Measurements from ENCODE around the gene TWIST2.

The TWIST2 gene

DNA sequence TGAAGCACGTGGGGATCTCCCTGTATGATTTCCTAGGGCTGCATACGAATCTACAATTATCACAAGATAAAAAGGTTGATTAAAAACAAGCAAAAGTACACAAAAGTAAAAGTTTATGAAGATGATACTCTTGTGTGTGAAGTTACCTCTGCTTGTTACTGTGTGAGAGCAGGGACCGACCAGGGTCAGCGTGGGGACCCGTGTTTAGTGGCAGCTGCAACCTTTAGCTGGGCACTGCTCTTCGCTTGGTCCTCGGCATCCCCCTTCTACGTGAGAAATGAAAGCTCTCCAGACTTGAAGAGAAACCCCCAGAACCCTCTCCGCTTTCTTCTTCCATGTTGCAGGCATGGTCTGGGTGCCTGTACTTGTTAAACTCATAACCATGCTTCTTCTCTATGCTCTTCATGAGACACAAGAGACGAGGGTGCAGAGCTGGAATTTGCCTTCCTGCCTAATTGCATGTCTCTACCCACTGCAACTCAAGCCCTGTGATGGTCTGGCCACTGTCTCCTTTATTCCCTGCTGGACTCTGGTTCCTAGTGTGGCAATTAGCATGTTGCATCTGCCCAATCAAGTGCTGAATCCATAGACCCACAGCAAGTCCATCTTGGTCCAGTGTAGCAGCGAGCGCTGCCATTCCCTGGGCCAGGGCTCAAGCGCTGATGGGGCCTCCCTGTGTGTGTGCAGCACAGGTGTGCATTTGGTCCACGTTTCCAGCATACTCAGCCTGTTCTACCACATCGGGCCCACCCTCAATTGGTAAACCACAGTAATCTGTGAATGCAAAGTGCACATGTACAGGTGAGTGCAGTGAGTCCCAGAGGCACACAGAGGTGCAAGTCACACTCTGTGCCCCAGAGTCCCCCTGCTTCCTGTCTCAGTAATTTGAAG lies 88.5 kb downstream of the TWIST2 start:
- in situ Hi-C loops (cut with MboI; ENCODE audit: low sequenced_read_pairs), result no loop called here

DNA sequence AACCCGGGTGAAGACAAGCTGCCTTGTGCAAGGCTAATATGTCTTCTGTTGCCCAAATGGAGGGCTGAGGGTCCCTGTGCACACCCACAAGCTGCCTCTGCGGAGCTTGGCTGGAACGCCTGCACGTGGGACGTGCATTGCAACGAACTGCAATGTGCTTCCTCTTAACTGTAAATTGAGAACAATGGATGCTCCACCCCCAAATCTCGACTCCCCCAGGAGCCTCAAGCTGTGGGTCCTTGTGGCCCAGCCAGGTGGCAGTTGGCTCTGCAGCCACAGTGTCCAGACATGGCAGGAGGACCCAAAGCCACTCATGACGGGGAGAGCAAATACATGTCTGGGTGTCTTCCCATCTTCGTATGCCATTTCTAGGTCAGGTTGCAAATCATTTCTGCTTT lies 90.1 kb downstream of the TWIST2 start:
- in situ Hi-C loops (cut with MboI; ENCODE audit: low sequenced_read_pairs), result no loop called here

DNA sequence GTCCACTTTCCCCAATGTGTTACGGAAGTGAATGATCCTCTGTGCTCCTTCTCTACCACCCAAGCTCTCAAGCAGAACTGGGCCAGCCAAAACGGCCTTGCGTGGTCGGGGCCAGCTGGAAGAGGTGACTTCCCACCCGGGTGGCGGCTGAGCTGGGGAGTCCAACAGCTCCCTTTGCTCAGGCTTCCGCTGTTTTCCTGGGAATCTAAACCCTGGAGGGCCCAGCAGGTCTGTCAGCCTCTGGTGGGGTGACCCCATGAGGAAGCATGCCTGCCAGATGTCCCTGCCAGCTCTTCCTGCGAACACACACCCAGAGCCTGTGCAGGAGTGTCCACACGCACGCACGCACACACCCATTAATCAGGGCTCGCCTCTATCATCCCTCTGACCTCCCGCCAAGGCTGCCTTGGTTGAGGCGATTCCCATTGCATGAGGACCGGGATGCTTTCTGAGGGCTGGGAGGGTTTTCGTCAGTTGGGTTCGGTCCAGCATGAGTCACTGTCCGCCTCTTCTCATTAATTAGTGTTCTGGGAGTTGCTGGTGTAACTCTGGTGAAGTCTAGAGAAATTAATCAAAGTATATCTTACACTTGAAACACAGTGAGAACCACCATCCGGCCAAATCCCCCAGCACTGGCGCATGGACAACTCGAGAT lies 90.6 kb downstream of the TWIST2 start:
- in situ Hi-C loops (cut with MboI; ENCODE audit: low sequenced_read_pairs), result no loop called here

DNA sequence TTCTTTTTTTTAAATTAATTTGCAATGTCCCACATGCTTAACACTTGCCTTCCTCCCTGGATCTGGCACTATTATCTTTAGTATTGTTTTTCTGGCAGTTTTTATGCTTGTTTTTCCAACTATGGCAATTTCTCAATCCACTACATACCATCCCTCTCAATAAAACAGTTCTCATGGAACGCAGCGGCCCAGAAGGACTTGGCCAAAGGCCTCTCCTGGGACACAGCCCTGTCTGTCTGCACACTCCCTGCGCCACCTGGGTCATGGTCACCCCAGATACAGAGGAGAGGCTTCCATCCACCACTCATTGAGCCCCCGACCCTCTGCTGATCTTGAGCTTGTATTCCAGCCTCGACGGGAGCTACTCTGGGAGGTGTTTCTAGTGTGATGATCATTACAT lies 91.2 kb downstream of the TWIST2 start:
- in situ Hi-C loops (cut with MboI; ENCODE audit: low sequenced_read_pairs), result no loop called here

DNA sequence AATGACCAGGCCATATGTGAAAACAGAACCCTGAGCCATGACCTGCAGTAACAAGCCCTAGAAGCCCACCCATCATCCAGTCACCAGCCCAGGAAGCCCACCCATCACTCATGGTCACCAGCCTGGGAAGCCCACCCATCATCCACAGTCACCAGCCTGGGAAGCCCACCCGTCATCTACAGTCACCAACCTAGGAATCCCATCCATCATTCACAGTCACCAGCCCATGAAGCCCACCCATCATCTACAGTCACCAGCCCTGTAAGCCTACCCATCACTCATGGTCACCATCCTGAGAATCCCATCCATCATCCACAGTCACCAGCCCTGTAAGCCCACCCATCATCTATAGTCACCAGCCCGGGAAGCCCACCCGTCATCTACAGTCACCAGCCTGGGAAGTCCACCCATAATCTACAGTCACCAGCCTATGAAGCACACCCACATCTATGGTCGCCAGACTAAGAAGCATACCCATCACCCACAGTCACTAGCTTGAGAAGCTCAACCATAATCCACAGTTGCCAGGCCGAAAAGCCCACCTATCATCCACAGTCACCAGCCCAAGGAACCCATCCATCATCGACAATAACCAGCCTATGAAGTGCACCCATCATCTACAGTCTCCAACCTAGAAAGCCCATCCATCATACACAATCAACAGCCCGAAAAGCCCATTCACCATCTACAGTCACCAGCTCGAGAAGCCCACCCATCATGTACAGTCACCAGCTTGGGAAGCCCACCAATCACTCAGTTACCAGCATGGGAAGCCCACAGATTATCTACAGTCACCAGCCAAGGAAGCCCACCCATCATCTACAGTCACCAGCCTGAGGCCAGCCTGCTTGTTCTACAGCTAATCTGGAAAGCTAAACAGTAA lies 91.9 kb downstream of the TWIST2 start:
- in situ Hi-C loops (cut with MboI; ENCODE audit: low sequenced_read_pairs), result no loop called here

DNA sequence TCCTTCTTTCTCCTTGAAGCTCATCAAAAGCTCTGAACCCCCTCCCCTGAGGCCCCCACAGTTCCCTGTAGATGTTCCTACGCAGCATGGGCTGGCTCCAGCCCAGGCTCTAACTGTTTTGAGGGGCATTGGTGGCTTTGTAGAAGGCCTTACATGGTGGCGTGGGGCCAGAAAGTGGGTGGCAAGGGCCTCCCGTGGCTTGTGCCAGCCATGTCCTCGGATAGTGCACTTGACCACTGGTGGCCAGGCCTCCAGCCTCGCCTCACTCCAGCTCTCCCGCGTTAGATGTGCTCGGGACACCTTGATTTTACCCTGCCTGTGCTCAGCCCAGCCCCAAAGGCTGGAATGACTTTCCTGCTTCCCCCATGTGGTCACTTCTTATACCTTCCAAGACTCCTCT lies 92.9 kb downstream of the TWIST2 start:
- in situ Hi-C loops (cut with MboI; ENCODE audit: low sequenced_read_pairs), result no loop called here

DNA sequence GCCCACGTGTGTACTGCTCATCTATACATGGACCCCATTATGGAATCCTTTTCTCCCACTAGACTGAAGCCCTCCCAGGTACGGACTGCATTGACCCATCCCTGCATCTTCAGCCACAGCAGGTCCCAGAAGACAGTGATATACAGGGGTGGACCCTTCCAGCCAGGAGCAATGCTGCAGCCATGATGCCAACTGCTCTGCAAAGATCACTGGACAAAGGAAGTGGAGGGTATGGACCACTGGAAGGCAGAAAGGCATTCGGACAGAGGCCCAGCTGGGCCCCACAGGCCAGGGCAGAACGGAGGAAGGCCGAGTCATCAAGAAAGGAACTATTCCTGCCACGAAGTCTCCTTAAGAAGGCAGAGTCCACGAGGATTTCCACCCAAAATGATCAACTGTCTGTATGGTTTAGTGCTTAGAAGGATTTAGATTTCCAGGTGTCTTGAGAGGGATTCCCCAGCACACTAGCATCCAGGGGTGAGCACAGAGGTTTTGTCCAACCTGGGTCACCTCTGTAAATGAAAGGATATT lies 93.4 kb downstream of the TWIST2 start:
- in situ Hi-C loops (cut with MboI; ENCODE audit: low sequenced_read_pairs), result no loop called here

DNA sequence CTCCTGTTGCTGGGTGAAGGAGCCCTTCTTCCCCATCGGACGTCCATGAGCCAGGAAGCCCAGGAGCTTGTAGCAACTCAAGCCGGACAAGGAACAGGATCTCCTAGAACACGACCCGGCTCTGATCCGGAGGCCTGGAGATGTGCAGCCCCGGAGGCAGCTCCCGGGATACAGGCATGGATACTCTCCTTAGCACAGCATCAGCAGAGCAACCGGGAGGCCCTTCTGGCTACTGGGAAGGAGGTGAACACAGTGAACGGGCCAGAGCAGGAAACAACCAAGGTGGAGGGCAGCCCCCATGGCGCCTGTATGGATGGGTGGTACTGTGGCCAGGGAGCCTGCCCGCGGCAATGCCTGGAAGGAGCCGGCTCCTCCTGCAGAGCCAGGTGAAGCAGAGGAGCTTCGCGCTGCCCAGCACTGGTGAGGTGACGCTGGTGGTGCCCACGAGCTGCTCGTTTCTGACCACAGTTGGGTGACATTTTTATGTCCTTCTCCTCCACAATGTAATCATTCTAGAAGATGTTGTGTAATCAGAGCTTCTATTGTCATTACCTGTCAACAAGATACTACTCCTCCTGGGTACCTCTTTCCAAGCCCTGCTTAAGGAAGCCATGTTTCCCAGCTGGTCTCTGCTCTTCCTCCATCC lies 94.3 kb downstream of the TWIST2 start:
- in situ Hi-C loops (cut with MboI; ENCODE audit: low sequenced_read_pairs), result no loop called here

DNA sequence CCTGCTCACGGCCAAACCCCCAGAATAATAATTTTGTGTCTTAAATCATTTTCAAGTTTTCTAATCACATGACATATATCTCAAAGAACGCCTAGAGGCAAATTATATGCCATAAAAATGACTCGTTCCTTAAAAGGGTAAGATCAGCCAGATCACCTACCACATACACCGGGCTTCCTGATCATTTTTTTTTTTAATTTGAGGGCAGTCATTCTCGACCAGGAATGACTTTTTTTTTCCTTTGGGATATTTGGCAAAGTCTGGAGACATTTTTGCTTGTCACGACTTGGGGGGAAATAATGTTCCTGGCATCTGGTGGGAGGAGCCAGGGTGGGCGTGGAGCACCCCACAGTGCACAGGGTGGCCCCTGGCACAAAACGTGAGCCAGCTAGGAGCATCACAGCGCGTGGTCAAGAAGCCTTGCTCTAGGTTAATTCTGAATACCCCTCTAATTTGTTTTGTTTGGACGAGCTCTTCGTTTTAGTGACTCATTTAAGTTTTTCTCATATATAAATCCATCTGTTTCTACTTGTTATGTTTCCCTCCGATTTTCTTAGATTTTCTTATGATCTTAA lies 94.9 kb downstream of the TWIST2 start:
- in situ Hi-C loops (cut with MboI; ENCODE audit: low sequenced_read_pairs), result no loop called here

DNA sequence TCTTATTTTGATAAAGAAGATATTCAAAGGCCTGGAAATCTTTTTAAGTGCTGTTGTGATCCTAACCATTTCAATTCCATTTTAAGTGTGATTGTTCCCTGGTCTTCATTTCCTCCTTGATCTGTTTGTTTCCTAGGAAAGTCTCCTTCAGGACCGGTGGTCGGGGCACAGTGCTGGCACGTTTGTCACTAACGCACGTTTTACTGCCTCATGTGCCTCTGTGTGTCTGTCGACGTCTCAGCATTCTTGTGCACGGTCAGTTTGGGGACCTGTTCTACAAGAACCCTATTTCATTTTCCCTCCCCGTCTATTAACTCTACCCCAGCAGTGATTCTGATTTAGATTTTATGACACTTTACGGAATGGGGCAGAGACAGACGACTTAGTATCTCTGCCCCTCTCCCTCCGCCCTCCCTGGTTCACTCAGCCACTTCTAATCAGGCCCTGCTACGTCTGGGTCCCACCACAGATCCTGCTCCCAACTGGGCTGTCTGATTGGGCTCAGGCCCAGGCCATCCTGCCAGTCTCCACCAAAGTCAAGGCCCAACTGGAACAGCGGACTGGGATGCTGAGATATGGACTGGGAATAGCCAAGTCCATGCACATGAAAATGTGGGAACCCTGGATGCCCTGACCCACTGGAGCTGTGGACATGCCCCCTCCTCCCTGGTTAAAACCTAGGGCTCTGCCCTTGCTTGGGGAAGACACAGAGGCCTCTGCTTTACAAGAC lies 95.6 kb downstream of the TWIST2 start:
- in situ Hi-C loops (cut with MboI; ENCODE audit: low sequenced_read_pairs), result no loop called here

DNA sequence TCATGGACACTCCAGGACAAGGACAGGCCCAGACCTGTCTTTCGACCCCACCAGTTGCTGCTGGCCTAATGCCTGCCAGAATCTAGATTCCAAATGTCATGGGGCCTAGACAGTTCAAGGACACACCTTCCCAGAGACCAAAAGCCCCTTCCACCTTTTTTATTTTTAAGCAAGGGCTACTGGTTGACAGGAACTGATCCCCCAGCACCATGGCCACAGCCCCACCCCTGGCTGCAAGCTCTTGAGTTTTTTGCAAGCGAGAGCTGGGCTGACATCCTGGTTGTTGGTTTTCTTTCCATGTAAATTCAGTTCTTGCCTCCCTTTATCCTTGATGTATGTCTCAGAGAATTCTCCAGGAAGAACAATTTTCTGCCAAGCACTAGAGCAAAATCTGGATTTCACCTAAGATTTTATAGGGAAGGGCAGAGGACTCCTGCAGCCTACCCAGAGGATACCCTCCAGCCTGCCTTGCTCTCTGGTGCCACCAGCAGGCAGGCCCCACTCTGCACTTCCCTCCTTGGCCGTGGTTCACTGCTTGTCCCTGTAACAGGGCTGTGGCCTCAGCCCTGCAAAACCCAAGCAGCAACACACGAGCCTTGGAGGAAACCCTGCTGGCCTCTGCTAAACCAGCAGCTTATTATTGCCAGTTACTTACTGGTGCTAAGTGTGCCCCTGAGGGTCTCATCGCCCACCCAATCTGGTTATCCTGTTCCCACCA lies 97.7 kb downstream of the TWIST2 start:
- in situ Hi-C loops (cut with MboI; ENCODE audit: low sequenced_read_pairs), result no loop called here

DNA sequence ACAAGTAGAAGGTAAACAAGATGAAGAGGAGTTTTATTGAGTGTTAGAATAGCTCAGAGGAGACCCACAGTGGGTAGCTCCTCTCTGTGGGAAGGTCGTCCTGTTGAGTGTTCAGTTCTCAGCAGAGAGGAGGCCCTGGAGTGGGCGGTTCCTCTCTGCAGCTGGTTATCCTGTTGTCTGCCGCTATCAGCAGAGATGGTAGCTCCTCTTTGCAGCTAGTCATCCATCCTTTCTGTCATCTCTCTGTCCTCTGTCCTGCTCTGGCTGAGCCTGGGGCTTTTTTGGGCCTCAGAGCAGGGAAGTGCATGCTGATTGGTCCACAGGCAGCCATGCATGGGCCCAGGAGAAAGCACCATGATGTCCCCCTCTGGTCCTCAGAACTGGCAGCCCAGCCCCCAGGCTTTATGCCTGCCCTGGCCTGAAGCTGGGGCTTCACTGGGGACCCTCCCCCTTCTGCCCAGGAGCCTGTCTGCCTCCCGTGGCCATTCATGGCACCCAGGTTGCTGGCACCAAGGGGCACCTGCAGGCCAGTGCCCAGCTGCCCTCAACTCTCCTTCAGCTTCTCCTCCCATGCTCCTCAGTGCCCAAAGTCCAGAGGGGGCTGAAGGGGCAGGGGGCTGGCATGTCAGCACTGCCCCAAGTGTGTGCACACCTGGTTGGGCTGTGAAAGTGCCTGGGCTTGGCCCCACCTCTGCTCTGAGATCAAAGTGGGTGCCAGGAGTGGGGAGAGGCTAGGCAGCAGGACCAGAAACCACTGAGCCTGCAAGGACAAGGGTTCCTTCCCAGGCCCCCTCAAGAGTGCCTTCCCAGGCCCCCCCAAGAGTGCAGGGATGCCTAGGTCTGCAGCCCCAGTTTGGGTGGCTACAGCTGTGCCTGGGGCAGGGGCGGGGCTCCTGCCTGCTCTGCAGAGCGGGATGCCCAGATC lies 98.7 kb downstream of the TWIST2 start:
- in situ Hi-C loops (cut with MboI; ENCODE audit: low sequenced_read_pairs), result no loop called here

DNA sequence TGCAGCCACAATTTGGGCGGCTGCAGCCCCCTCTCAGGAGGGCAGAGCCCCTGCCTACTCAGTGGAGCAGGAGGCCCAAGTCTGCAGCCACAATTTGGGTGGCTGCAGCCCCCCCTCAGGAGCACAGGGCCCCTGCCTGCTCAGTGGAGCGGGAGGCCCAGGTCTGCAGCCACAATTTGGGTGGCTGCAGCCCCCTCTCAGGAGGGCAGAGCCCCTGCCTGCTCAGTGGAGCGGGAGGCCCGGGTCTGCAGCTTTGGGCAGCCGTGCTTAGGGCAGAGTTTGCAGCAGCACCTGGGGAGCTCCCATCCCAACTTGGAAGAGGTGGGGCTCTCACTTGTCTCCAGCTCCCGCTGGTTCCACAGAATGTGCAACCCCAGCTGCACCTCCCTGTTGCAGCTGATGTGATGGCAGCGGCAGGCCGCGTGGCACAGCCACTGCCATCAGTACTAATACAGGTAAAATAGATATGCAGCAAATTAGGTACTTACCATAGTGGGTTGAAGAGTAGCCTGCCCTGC lies 99.4 kb downstream of the TWIST2 start:
- in situ Hi-C loops (cut with MboI; ENCODE audit: low sequenced_read_pairs), result no loop called here

DNA sequence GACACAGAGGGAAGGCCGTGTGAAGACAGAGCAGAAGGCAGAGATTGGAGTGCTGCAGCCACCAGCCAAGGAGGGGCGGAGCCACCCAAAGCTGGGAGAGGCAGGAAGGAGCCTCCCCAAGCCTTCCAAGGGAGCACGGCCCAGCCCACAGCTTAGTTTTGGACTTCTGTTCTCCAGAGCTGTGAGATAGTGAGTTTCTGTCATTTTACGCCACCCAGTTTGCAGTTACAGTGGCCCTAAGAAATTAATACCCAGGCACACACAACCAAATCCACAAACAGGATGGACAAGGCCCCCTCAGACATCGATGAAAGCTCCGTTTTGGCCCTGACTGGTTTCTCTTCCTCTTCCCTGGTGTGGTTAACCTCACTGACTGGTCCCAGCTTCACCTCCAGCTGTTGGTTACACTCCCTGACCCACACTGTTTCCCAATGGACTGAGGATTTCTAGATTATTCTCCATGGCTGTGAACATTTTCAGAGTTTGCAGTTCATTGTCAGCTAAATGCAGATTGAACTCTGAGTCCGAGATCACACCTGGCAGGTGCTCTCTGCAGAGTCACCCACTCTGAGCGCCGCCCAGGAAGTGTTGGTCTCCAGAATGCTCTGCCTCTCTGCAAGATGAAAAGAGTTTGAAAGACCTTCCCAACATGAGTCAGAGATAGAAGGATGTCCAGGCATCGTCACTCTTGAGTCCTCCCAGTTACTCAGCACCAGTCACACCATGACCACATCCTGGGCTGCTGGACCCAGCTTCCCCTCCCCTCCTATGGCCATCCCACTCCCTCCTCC lies 100.2 kb downstream of the TWIST2 start:
- in situ Hi-C loops (cut with MboI; ENCODE audit: low sequenced_read_pairs), result no loop called here

DNA sequence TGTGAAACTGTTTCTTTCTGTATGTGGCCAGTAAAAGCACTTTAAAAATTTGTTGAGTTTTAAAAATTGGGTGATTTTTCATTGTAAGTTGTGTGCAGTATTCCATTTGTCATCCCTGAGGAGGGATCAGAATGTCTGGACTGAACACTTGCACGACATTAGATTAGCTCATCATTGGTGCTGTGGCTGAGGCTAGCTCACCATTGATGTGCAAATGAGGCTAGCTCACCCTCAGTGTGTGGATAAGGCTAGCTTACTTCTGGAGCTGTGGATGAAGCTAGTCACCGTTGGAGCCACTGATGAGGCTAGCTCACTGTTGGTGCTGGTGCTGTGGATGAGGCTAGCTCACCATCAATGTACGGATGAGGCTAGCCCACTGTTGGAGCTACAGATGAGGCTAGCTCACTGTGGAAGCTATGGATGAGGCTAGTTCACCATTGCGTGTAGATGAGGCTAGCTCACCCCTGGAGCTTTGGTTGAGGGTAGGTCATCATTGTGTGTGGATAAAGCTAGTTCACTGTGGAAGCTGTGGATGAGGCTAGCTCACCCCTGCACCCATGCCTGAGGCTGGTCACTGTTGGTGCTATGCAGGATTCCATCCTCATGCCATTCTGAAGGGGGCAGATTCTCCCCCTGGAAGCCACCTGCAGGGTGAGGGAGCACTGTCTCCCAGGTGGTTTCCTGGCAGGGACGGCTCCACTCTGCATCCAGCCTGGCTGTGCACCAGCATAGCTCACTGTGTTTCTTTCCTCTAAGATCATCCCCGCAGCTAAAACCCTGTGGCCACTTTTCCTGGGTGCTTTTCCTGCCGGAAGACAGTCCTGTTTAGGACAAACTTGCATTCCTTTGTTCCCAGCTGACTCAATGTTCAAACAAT lies 101.1 kb downstream of the TWIST2 start:
- in situ Hi-C loops (cut with MboI; ENCODE audit: low sequenced_read_pairs), result no loop called here

Data from hTERT RPE-1 (cell line).